ENCODE results near the gene AP4M1. TPM values are rescaled to one million over a fixed set of nuclear protein-coding genes. Genes with fewer than 3 reads are reported as not detected.

Gene AP4M1
- total RNA-seq, 1 donor from 2014 or later: 23.6 TPM

DNA sequence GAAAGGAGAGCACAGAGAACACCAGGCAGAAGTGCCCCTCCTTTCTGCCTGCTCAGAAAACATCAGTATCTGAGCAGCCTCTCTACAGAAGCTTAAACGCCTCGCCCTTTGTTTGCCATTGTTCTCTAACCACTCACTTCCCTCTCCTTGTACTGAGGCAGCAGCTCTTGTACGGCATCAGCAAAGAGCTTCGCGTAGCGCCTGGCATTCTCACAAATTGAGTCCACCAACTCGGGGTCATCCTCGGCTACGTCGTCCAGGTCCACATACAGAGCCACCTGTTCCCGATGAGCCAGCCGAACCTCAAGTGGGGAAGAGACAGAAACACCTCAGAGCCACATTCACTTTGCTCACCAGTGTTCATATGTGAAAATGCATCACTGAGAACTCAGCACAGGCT, 2.0 kb upstream of the AP4M1 start:
- TF ChIP-seq, protein P1, sequence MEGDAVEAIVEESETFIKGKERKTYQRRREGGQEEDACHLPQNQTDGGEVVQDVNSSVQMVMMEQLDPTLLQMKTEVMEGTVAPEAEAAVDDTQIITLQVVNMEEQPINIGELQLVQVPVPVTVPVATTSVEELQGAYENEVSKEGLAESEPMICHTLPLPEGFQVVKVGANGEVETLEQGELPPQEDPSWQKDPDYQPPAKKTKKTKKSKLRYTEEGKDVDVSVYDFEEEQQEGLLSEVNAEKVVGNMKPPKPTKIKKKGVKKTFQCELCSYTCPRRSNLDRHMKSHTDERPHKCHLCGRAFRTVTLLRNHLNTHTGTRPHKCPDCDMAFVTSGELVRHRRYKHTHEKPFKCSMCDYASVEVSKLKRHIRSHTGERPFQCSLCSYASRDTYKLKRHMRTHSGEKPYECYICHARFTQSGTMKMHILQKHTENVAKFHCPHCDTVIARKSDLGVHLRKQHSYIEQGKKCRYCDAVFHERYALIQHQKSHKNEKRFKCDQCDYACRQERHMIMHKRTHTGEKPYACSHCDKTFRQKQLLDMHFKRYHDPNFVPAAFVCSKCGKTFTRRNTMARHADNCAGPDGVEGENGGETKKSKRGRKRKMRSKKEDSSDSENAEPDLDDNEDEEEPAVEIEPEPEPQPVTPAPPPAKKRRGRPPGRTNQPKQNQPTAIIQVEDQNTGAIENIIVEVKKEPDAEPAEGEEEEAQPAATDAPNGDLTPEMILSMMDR (IDR thresholded peaks at IDR 0.05; ENCODE audit: insufficient read depth, low read length, poor library complexity, severe bottlenecking): no peak
- Histone ChIP-seq H3K27me3 (ENCODE audit: control insufficient read depth, insufficient read depth, low read length) (no peaks in the 10 kb centered on the region), H3K4me3 (ENCODE audit: low read depth, low read length) (peak overlapping the region; percentile 98), H3K36me3 (ENCODE audit: control insufficient read depth, insufficient read depth, low read length) (peaks cover 12% of the 10 kb centered on the region)
- DNase-seq (ENCODE audit: low read depth): no peak

DNA sequence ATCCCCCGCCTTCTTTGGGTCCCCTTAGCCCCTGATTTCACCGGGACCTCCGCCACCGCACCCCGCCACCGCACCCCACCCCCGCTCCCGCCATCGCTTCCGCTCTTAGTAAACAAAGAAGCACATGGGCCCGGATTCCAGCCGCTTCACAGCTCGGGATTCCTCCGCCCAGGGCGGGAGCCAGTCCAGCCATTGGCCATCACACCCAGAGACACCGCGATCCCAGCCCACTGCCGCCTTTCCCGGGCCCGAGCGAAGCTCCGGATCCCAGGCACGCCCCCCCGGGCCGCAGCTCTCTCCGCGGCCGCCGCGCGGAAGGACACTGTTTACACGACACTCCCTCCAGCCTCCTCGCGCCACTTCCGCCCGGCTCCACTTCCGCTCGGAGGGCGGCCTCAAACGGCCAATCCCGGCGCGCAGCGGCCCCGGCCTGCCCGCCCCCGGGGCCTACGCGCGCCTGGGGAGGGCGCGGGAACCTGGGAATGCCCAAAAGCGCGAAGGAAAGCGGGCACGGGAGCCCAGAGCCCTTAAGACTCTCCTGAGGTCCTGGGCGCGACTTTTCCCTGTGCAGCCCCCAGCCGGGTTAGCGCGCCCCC, 925 bp upstream of the AP4M1 start:
- DNase-seq (ENCODE audit: low read depth): peak; percentile 76
- peaks cover 11% of the 10 kb centered on the region for H3K36me3 ChIP-seq (ENCODE audit: control insufficient read depth, insufficient read depth, low read length)
- peak overlapping the region; percentile 98 for H3K4me3 ChIP-seq (ENCODE audit: low read depth, low read length)
- TF ChIP-seq, protein P1 (IDR thresholded peaks at IDR 0.05; ENCODE audit: insufficient read depth, low read length, poor library complexity, severe bottlenecking): no peak
- H3K27me3 ChIP-seq (ENCODE audit: control insufficient read depth, insufficient read depth, low read length): no peaks in the 10 kb centered on the region

DNA sequence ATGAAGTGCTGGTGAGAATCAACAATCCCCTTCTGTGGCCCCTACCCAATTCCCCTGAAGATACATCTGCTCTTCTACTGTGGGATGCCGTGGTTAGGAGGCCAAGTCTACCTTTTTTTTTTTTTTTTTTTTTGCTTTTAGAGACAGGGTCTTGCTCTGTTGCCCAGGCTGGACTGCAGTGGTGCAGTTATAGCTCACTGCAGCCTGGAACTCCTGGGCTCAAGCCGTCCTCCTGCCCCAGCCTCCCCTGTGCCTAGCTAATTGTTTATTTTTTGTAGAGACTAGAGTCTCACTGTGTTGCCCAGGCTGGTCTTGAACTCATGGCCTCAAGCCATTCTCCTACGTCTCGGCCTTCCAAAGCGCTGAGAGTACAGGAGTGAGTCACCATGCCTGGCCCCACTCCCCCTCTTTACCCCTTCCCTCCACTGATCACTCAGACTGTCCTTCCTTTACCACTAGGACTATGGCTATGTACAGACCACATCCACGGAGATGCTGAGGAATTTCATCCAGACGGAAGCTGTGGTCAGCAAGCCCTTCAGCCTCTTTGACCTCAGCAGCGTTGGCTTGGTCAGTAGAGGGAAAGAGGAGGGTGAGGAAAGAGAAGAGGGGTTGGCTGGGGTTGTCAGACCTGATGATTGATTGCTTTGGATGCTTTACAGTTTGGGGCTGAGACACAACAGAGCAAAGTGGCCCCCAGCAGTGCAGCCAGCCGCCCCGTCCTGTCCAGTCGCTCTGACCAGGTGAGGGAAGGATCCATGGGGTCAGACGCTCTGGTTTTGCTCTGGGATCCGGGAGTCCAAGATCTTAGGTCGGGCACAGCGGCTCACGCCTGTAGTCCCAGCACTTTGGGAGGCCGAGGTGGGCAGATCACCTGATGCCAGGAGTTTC, 1.8 kb downstream of the AP4M1 start:
- Histone ChIP-seq H3K4me3 (ENCODE audit: low read depth, low read length) (no peak overlapping the region), H3K36me3 (ENCODE audit: control insufficient read depth, insufficient read depth, low read length) (peaks cover 7% of the 10 kb centered on the region), H3K27me3 (ENCODE audit: control insufficient read depth, insufficient read depth, low read length) (no peaks in the 10 kb centered on the region)
- no peak for DNase-seq (ENCODE audit: low read depth)
- TF ChIP-seq, protein P1 (IDR thresholded peaks at IDR 0.05; ENCODE audit: insufficient read depth, low read length, poor library complexity, severe bottlenecking): no peak

DNA sequence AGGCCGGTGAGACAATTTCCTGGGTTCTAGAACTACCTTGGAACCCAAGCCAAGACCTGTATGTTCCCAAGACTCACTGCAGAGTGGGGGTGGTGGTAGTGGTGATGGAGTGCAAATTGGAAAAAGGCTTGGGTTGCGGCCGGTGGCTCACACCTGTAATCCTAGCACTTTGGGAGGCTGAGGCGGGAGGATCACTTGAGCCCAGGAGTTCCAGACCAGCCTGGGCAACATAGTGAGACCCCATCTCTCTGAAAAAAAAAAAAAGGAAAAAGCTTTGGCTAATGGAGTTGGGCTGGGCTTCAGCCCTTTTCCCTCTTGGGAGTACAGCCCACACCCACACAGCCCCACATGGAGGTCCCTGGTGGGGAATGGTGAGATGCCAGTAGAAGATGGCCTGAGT, 4.1 kb downstream of the AP4M1 start:
- peaks cover 3% of the 10 kb centered on the region for H3K36me3 ChIP-seq (ENCODE audit: control insufficient read depth, insufficient read depth, low read length)
- TF ChIP-seq, protein P1 (IDR thresholded peaks at IDR 0.05; ENCODE audit: insufficient read depth, low read length, poor library complexity, severe bottlenecking): no peak

DNA sequence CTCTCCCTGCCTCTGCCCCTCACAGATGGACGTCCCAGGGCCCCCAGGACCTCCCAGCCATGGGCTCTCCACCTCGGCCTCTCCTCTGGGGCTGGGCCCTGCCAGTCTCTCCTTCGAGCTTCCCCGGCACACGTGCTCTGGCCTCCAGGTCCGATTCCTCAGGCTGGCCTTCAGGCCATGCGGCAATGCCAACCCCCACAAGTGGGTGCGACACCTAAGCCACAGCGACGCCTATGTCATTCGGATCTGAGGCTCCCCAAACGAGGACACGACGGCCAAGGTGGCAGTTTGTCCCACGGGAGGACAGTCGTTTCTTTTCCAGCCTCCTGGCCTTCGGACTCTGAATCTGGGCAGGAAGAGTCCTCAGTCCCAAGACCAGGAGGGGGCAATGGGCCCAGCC, 5.2 kb downstream of the AP4M1 start:
- TF ChIP-seq, protein P1 (IDR thresholded peaks at IDR 0.05; ENCODE audit: insufficient read depth, low read length, poor library complexity, severe bottlenecking): no peak
- DNase-seq (ENCODE audit: low read depth): no peak
- H3K36me3 ChIP-seq (ENCODE audit: control insufficient read depth, insufficient read depth, low read length): peaks cover 4% of the 10 kb centered on the region
- H3K27me3 ChIP-seq (ENCODE audit: control insufficient read depth, insufficient read depth, low read length): no peaks in the 10 kb centered on the region
- H3K4me3 ChIP-seq (ENCODE audit: low read depth, low read length): no peak overlapping the region

More for the DNA sequence above, 4.1 kb downstream of the AP4M1 start:
- H3K27me3 ChIP-seq (ENCODE audit: control insufficient read depth, insufficient read depth, low read length): no peaks in the 10 kb centered on the region
- H3K4me3 ChIP-seq (ENCODE audit: low read depth, low read length): no peak overlapping the region
- no peak for DNase-seq (ENCODE audit: low read depth)

Data from kidney epithelial cell (primary cell).